GM18526 (cell line): ENCODE measurements around the gene RDX.

Source experiments
- POLR2A ChIP-seq: IDR thresholded peaks from 3 replicates; pipeline ENCODE4 v1.6.1; 2011; ENCODE audit not compliant: insufficient read length; ENCODE audit errors: extremely low read depth

Gene RDX

GRCh38 chr11:110293389-110293788 lies 3.0 kb downstream of the RDX start:
- TF ChIP-seq POLR2A, result no peak

DNA sequence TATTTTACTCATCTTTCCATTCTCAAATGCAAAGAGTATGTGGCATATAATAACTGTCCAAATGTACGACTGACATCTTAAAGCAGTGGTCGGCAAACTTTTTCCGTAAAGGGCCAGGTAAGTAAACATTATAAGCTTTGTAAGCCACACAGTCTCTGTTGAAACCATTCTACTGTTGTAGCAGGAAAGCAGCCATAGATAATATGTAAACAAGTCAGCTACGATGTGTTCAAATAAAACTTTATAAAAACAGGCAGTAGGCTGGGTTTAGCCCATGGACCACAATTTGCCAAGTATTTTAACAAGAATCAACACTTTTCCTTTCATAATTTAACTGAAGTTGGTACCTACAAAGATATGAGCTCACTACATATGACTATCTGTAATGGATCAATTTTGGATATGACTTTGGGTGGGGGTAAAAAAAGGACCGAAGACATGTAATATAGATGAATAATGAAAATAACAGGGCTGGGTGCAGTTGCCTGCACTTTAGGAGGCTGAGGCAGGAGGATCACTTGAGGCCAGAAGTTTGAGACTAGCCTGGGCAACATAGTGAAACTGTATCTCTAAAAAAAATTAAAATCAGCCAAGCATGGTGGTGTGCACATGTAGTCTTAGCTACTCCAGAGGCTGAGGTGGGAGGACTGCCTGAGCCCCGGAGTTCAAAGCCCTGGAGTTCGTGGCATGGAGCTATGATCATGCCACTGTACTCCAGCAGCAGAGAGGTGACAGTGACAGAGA lies 5.7 kb downstream of the RDX start:
- no peak for TF ChIP-seq POLR2A

DNA sequence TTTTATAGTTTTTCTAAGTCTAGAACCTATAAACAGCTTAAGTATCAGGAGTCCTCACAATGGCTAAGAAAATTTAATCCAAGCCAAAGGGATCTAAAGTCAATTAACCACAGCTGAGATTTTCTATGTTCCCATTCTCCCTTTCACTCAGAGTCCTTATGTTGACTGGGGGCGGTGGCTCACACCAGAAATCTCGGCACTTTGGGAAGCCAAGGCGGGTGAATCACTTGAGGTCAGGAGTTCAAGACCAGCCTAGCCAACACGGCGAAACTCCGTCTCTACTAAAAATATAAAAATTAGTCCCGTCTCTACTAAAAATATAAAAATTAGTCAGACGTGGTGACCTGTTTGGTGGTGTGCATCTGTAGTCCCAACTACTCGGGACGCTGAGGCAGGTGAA lies 6.9 kb downstream of the RDX start:
- no peak for TF ChIP-seq POLR2A

DNA sequence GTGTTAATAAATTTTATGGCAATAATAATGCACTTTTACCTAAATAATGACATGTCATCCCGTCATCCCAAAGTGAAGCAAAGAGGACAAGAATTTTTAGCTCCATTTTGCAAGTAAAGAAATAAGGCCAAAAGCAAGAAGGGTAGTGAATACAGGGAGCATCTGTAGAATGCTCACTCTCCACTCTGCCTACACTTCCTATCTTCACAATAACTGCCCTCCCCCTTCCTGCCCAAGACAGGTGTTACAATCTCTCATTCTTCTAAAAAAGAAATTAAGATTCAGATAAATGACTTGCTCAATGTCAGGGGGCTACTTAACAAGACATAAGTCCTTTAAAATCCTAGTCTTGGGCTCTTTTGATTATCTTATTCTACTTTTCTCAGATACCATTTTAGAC lies 8.9 kb downstream of the RDX start:
- no peak for TF ChIP-seq POLR2A

GRCh38 chr11:110286298-110287040 lies 9.9 kb downstream of the RDX start:
- no peak for TF ChIP-seq POLR2A

GRCh38 chr11:110283862-110284261 lies 12.6 kb downstream of the RDX start:
- no peak for TF ChIP-seq POLR2A

- TF ChIP-seq POLR2A, result no peak
These were observed 16.5 kb downstream of the RDX start for GRCh38 chr11:110279881-110280280.

GRCh38 chr11:110272919-110273318 lies 23.5 kb downstream of the RDX start:
- TF ChIP-seq POLR2A, result no peak

- no peak for TF ChIP-seq POLR2A
These were observed 26.4 kb downstream of the RDX start for GRCh38 chr11:110269996-110270395.

- no peak for TF ChIP-seq POLR2A
These were observed 28.0 kb downstream of the RDX start for GRCh38 chr11:110268441-110268840.

DNA sequence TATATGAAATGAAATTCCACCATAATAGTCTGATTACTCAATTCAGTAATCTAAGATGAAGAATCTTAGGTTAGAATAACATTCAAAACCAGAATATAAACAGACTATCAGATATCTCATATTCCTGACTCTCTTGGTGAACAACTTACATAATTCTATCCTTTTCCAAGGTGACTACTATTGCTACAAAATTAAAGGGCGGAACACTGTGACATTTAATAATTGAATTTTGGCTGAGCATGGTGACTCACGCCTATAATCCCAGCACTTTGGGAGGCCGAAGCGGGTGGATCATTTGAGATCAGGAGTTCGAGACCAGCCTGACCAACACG lies 34.4 kb downstream of the RDX start:
- no peak for TF ChIP-seq POLR2A

DNA sequence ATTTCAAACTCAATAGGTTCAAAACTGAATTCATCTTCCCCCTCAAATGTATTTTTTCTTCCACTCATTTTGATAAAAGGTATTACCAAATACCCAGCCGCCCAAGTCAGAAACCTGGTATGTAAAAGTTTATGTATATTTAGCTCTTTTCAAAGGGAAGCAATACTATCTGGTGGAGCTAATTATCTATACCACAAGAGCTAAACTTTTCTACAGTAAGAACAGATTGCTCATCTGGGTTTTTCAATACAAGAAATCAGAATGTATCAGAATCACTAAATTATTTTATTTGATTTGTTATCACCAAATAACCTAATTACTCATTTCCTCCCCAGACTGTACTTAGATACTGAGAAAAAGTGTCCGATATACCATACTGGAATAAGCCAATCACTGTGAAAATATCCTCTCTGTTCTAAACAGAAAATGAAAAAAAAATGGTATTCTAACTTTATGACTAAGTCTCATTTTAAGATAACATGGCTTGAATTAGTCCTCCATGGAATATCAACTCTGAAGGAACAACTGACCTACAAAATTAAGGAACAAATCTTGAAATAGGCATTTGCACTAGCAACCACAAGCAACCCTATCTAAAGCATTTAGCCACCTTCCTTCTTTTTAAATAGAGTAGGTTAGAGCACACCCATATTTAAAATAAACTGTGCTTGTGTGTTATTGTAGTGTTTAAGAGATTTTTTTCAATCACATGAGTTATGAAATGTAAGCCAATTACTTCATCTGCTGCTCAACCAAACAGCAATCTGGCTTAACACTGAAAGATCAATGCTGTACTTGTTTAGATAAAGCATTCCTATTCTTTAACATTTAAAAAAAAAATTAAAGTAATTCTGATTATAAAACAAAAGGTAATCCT lies 35.0 kb downstream of the RDX start:
- TF ChIP-seq POLR2A, result no peak

- no peak for TF ChIP-seq POLR2A
These were observed 42.9 kb downstream of the RDX start for GRCh38 chr11:110253525-110253924.

- TF ChIP-seq POLR2A, result no peak
These were observed 44.6 kb downstream of the RDX start for GRCh38 chr11:110251836-110252235.

- TF ChIP-seq POLR2A, result no peak
These were observed 46.2 kb downstream of the RDX start for GRCh38 chr11:110250168-110250567.

GRCh38 chr11:110249766-110250165 lies 46.6 kb downstream of the RDX start:
- TF ChIP-seq POLR2A, result no peak

DNA sequence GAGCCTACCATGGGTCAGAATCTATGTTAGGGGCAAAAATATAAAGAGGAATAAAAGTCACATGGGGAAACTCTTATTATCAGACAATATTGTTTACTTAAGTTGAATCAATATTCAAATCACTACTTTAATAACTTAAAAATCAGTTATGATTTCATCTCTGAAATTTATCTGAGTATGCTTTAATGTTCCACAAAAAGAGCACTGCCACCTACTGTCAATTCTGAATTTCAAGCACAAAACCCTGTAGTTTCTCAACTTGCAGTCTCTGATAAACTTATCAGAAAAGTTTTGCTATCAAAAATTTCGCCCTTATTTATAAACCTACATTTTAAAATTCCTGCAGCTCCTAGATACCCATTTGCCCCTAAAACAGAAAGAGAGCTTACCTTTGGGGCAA lies 47.3 kb downstream of the RDX start:
- no peak for TF ChIP-seq POLR2A

- TF ChIP-seq POLR2A, result no peak
These were observed 52.6 kb downstream of the RDX start for GRCh38 chr11:110243791-110244190.
